ENCODE measurements around the gene CDPF1. TPM values are rescaled to one million over a fixed set of nuclear protein-coding genes. Genes with fewer than 3 reads are reported as not detected.

Gene CDPF1
- total and polyA plus RNA-seq, 2 donors (not counting 1 experiment from before 2014, with no cell fraction given), result 9.8 to 15.4 TPM

- intact Hi-C loops (cut with micrococcal nuclease), result no loop called here
- POLR2A ChIA-PET, result no interaction called here
- ATAC-seq (ENCODE audit: low read depth), result no peak
These were observed 23.5 kb upstream of the CDPF1 start for GRCh38 chr22:46273432-46274148.

GRCh38 chr22:46272762-46273431, 22.8 kb upstream of the CDPF1 start:
- Mint-ChIP-seq H3K4me3 (no peak overlapping the region), H3K9me3 (ENCODE audit: insufficient read depth) (no peaks in the 10 kb centered on the region), H3K27me3 (no peaks in the 10 kb centered on the region), H3K4me1 (peaks cover 3% of the 10 kb centered on the region), H3K27ac (no peak overlapping the region)
- Histone ChIP-seq H3K27me3 (replicated peaks in 1 of 4; ENCODE audit: control extremely low read depth in 1 of 4, control insufficient read depth in 3 of 4, insufficient read depth in 4 of 4, low read length in 3 of 4) (no peaks in the 10 kb centered on the region), H3K4me2 (replicated peaks; ENCODE audit: low read depth, low read length, poor library complexity, severe bottlenecking) (no peak overlapping the region), H3K27ac (ENCODE audit: low read length in 2 of 2) (no peak overlapping the region), H3K79me2 (ENCODE audit: control insufficient read depth, insufficient read depth, low read length) (no peaks in the 10 kb centered on the region), H4K20me1 (ENCODE audit: control insufficient read depth, insufficient read depth, low read length, poor library complexity, severe bottlenecking) (no peaks in the 10 kb centered on the region), H3K9me3 (ENCODE audit: control extremely low read depth in 1 of 3, control insufficient read depth in 2 of 3, insufficient read depth in 1 of 3, low read length in 2 of 3) (no peaks in the 10 kb centered on the region), H3K4me3 (ENCODE audit: control extremely low read depth in 1 of 5, extremely low read depth in 1 of 5, insufficient read depth in 1 of 5, low read depth in 2 of 5, low read length in 4 of 5) (no peak overlapping the region), H3K9ac (ENCODE audit: low read length) (no peak overlapping the region), H3K36me3 (replicated peaks in 1 of 2; ENCODE audit: control extremely low read depth in 1 of 2, control insufficient read depth in 1 of 2, extremely low read depth in 1 of 2, insufficient read depth in 2 of 2, low read length in 1 of 2) (peaks cover 0 to 15% of the 10 kb centered on the region in 2 experiments), H2AFZ (ENCODE audit: insufficient read depth, low read depth, low read length, poor library complexity, severe bottlenecking) (no peak overlapping the region), H3K4me1 (ENCODE audit: control insufficient read depth in 2 of 2, insufficient read depth in 2 of 2, low read length in 2 of 2) (peaks cover 4% of the 10 kb centered on the region in 2 donors)
- ChIA-PET CTCF (no interaction called here), POLR2A (no interaction called here)
- DNase-seq (no peak), ATAC-seq (ENCODE audit: low read depth) (no peak)
- WGBS (ENCODE audit: insufficient coverage), result 97% methylated on average over 12 of the region's 12 CpGs
- TF ChIP-seq, protein P1, sequence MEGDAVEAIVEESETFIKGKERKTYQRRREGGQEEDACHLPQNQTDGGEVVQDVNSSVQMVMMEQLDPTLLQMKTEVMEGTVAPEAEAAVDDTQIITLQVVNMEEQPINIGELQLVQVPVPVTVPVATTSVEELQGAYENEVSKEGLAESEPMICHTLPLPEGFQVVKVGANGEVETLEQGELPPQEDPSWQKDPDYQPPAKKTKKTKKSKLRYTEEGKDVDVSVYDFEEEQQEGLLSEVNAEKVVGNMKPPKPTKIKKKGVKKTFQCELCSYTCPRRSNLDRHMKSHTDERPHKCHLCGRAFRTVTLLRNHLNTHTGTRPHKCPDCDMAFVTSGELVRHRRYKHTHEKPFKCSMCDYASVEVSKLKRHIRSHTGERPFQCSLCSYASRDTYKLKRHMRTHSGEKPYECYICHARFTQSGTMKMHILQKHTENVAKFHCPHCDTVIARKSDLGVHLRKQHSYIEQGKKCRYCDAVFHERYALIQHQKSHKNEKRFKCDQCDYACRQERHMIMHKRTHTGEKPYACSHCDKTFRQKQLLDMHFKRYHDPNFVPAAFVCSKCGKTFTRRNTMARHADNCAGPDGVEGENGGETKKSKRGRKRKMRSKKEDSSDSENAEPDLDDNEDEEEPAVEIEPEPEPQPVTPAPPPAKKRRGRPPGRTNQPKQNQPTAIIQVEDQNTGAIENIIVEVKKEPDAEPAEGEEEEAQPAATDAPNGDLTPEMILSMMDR (IDR thresholded peaks at IDR 0.05), result no peak
- no peak for TF ChIP-seq EZH2 (IDR thresholded peaks at IDR 0.05; ENCODE audit: borderline replicate concordance, insufficient read depth, low read depth, low read length, poor library complexity, severe bottlenecking)
- intact Hi-C loops (cut with micrococcal nuclease), result no loop called here

More at GRCh38 chr22:46273432-46274148, 23.5 kb upstream of the CDPF1 start:
- H3K4me1 ChIP-seq (ENCODE audit: control insufficient read depth in 2 of 2, insufficient read depth in 2 of 2, low read length in 2 of 2), result peaks cover 0 to 1% of the 10 kb centered on the region in 2 donors
- WGBS (ENCODE audit: insufficient coverage), result 100% methylated on average over 9 of the region's 12 CpGs
- H3K27ac ChIP-seq (ENCODE audit: low read length in 2 of 2), result no peak overlapping the region
- CTCF ChIA-PET, result no interaction called here
- no peak overlapping the region for H3K4me3 ChIP-seq (ENCODE audit: control extremely low read depth in 1 of 5, extremely low read depth in 1 of 5, insufficient read depth in 1 of 5, low read depth in 2 of 5, low read length in 4 of 5)
- no peaks in the 10 kb centered on the region for H4K20me1 ChIP-seq (ENCODE audit: control insufficient read depth, insufficient read depth, low read length, poor library complexity, severe bottlenecking)
- no peaks in the 10 kb centered on the region for H3K27me3 ChIP-seq (replicated peaks in 1 of 4; ENCODE audit: control extremely low read depth in 1 of 4, control insufficient read depth in 3 of 4, insufficient read depth in 4 of 4, low read length in 3 of 4)
- H3K79me2 ChIP-seq (ENCODE audit: control insufficient read depth, insufficient read depth, low read length), result no peaks in the 10 kb centered on the region
- no peaks in the 10 kb centered on the region for H3K9me3 ChIP-seq (ENCODE audit: control extremely low read depth in 1 of 3, control insufficient read depth in 2 of 3, insufficient read depth in 1 of 3, low read length in 2 of 3)
- no peak overlapping the region for H2AFZ ChIP-seq (ENCODE audit: insufficient read depth, low read depth, low read length, poor library complexity, severe bottlenecking)
- Mint-ChIP-seq H3K27ac (no peak overlapping the region), H3K27me3 (no peaks in the 10 kb centered on the region), H3K4me3 (no peak overlapping the region), H3K9me3 (ENCODE audit: insufficient read depth) (no peaks in the 10 kb centered on the region), H3K4me1 (no peaks in the 10 kb centered on the region)
- H3K9ac ChIP-seq (ENCODE audit: low read length), result no peak overlapping the region
- peaks cover 0 to 15% of the 10 kb centered on the region in 2 experiments for H3K36me3 ChIP-seq (replicated peaks in 1 of 2; ENCODE audit: control extremely low read depth in 1 of 2, control insufficient read depth in 1 of 2, extremely low read depth in 1 of 2, insufficient read depth in 2 of 2, low read length in 1 of 2)
- no peak for TF ChIP-seq EZH2 (IDR thresholded peaks at IDR 0.05; ENCODE audit: borderline replicate concordance, insufficient read depth, low read depth, low read length, poor library complexity, severe bottlenecking)
- TF ChIP-seq, protein P1 (IDR thresholded peaks at IDR 0.05), result no peak
- no peak for DNase-seq
- H3K4me2 ChIP-seq (replicated peaks; ENCODE audit: low read depth, low read length, poor library complexity, severe bottlenecking), result no peak overlapping the region
